Common myeloid progenitor, CD34-positive (primary cell): ENCODE data around the gene TBX20.
A peak's percentile ranks its signal among the peaks of the same experiment; 100 is the strongest.

Experiments
- CTCF ChIA-PET: fragments of 350-600 bp; sonication (Branson Sonifier 250); formaldehyde crosslinking; loops from one replicate; lab custom pipeline; 2021; ENCODE audit warnings: antibody characterized with exemption; lab: Charles Lee
- POLR2A ChIA-PET: fragments of 350-600 bp; sonication (Branson Sonifier 250); formaldehyde crosslinking; loops from one replicate; lab custom pipeline; 2021; ENCODE audit warnings: antibody characterized with exemption; lab: Charles Lee
- DNase-seq, 3 donors: peaks; one replicate each; pipeline versions ENCODE4 v3.0.0 to v3.0.0-alpha.2; 2013
- H3K27ac ChIP-seq, 2 experiments: 1 replicate in 1 of 2; 2 replicates in 1 of 2; pipeline ENCODE4 v1.7.0; 2013; ENCODE audit warnings: inconsistent platforms in 2 of 2, low read length in 2 of 2, mild to moderate bottlenecking in 2 of 2, low read depth in 1 of 2, moderate library complexity in 1 of 2; ENCODE audit not compliant: severe bottlenecking in 2 of 2, insufficient read depth in 1 of 2, poor library complexity in 1 of 2
- H3K27me3 ChIP-seq, 5 experiments: replicated peaks in 2 of 5; 1 replicate in 3 of 5; 2 replicates in 2 of 5; pipeline versions ENCODE4 v1.6.1 to v1.7.0; 2013; ENCODE audit warnings: low read length in 4 of 5, mild to moderate bottlenecking in 2 of 5, moderate library complexity in 2 of 5, inconsistent platforms in 1 of 5; ENCODE audit not compliant: insufficient read depth in 5 of 5, control insufficient read depth in 4 of 5
- H3K36me3 ChIP-seq, 4 experiments: 1 replicate in 2 of 4; 2 replicates in 2 of 4; pipeline versions ENCODE4 v1.6.1 to v1.7.0; 2013; ENCODE audit warnings: low read length in 3 of 4, control low read depth in 1 of 4, mild to moderate bottlenecking in 1 of 4; ENCODE audit not compliant: control insufficient read depth in 4 of 4, insufficient read depth in 4 of 4
- H3K4me1 ChIP-seq, 4 experiments: 1 replicate in 3 of 4; 2 replicates in 1 of 4; pipeline versions ENCODE4 v1.6.1 to v1.7.1; 2013; ENCODE audit warnings: low read length in 3 of 4, mild to moderate bottlenecking in 3 of 4, control low read depth in 1 of 4, inconsistent platforms in 1 of 4, moderate library complexity in 1 of 4; ENCODE audit not compliant: control insufficient read depth in 4 of 4, insufficient read depth in 4 of 4; ENCODE audit errors: control extremely low read depth in 1 of 4
- H3K4me3 ChIP-seq, 7 experiments: 1 replicate in 4 of 7; 2 replicates in 3 of 7; pipeline versions ENCODE4 v1.5.1 to v1.7.0; 2013; ENCODE audit warnings: mild to moderate bottlenecking in 7 of 7, low read length in 6 of 7, moderate library complexity in 6 of 7, inconsistent platforms in 2 of 7, low read depth in 2 of 7, control low read depth in 1 of 7; ENCODE audit not compliant: insufficient read depth in 4 of 7, control insufficient read depth in 1 of 7; ENCODE audit errors: extremely low read depth in 1 of 7
- H3K9me3 ChIP-seq, 5 experiments: 1 replicate in 4 of 5; 2 replicates in 1 of 5; pipeline versions ENCODE4 v1.6.1 to v1.7.1; 2013; ENCODE audit warnings: low read length in 4 of 5, mild to moderate bottlenecking in 2 of 5, inconsistent platforms in 1 of 5, low read depth in 1 of 5, moderate library complexity in 1 of 5; ENCODE audit not compliant: control insufficient read depth in 4 of 5, insufficient read depth in 2 of 5; ENCODE audit errors: control extremely low read depth in 1 of 5
- WGBS: methylation state at CpG from one replicate; pipeline ENCODE4 v1.1.5; 2013; ENCODE audit not compliant: insufficient coverage; 5-methylcytosine and 5-hydroxymethylcytosine counted together

TBX20 gene

GRCh38 chr7:35272246-35272645 is 18.3 kb upstream of the TBX20 start:
- Histone ChIP-seq H3K36me3 (no peaks in the 10 kb centered on the region), H3K4me1 (no peaks in the 10 kb centered on the region), H3K27ac (no peak overlapping the region), H3K4me3 (no peak overlapping the region), H3K9me3 (no peaks in the 10 kb centered on the region), H3K27me3 (peaks cover 2 to 56% (median 5%) of the 10 kb centered on the region in 5 experiments)
- CTCF ChIA-PET: no interaction called here
- POLR2A ChIA-PET: no interaction called here
- DNase-seq: no peak
- WGBS: 100% methylated on average over 1 of the region's 1 CpG

GRCh38 chr7:35268953-35269352 is 15.1 kb upstream of the TBX20 start:
- ChIA-PET POLR2A (no interaction called here), CTCF (no interaction called here)
- Histone ChIP-seq H3K27me3 (peaks cover 2 to 62% (median 19%) of the 10 kb centered on the region in 5 experiments), H3K4me3 (no peak overlapping the region), H3K9me3 (no peaks in the 10 kb centered on the region), H3K4me1 (no peaks in the 10 kb centered on the region), H3K36me3 (no peaks in the 10 kb centered on the region), H3K27ac (no peak overlapping the region)
- DNase-seq: no peak
- WGBS: 58% methylated on average over 4 of the region's 5 CpGs

- H3K4me1 ChIP-seq: no peaks in the 10 kb centered on the region
- H3K27me3 ChIP-seq: peaks cover 9 to 68% (median 28%) of the 10 kb centered on the region in 5 experiments
- no peaks in the 10 kb centered on the region for H3K36me3 ChIP-seq
- CTCF ChIA-PET: no interaction called here
- no peaks in the 10 kb centered on the region for H3K9me3 ChIP-seq
- no peak overlapping the region for H3K4me3 ChIP-seq
- POLR2A ChIA-PET: no interaction called here
- no peak overlapping the region for H3K27ac ChIP-seq
- no peak for DNase-seq
Observed at GRCh38 chr7:35267411-35267810, 13.5 kb upstream of the TBX20 start.

- peaks cover 26 to 86% (median 56%) of the 10 kb centered on the region in 5 experiments for H3K27me3 ChIP-seq
- no peaks in the 10 kb centered on the region for H3K9me3 ChIP-seq
- no peak overlapping the region for H3K4me3 ChIP-seq
- H3K4me1 ChIP-seq: peaks cover 0 to 9% (median 3%) of the 10 kb centered on the region in 4 experiments
- H3K36me3 ChIP-seq: no peaks in the 10 kb centered on the region
- CTCF ChIA-PET: no interaction called here
- no peak for DNase-seq
- POLR2A ChIA-PET: no interaction called here
- WGBS: 8% methylated on average over 1 of the region's 2 CpGs
- H3K27ac ChIP-seq: no peak overlapping the region
Observed at GRCh38 chr7:35263396-35263795, 9.5 kb upstream of the TBX20 start.

GRCh38 chr7:35261476-35262285 is 7.8 kb upstream of the TBX20 start:
- ChIA-PET CTCF (interaction anchor here (2.2 kb wide), 1 partner anchor 10 kb away, joined by 7 read pairs; no protein-coding TSS in a partner anchor), POLR2A (no interaction called here)
- Histone ChIP-seq H3K27me3 (peaks cover 40 to 94% (median 69%) of the 10 kb centered on the region in 5 experiments), H3K27ac (no peak overlapping the region), H3K9me3 (no peaks in the 10 kb centered on the region), H3K4me3 (peak overlapping the region in 3 of 7 experiments; percentile 0 to 23 (median 18)), H3K36me3 (no peaks in the 10 kb centered on the region), H3K4me1 (peaks cover 0 to 21% (median 12%) of the 10 kb centered on the region in 4 experiments)
- 3% methylated on average over 48 of the region's 56 CpGs for WGBS
- peak in 1 of 3 donors; percentile 44 for DNase-seq

GRCh38 chr7:35261041-35261440 is 7.1 kb upstream of the TBX20 start:
- peaks cover 46 to 98% (median 71%) of the 10 kb centered on the region in 5 experiments for H3K27me3 ChIP-seq

GRCh38 chr7:35260246-35260645 is 6.3 kb upstream of the TBX20 start:
- H3K4me1 ChIP-seq: peaks cover 0 to 21% (median 12%) of the 10 kb centered on the region in 4 experiments
- DNase-seq: no peak
- H3K27me3 ChIP-seq: peaks cover 46 to 98% (median 73%) of the 10 kb centered on the region in 5 experiments
- CTCF ChIA-PET: interaction anchor here (1.4 to 2.2 kb wide), 2 partner anchors 8 to 15 kb away, joined by 4 to 7 read pairs; no protein-coding TSS in a partner anchor
- H3K9me3 ChIP-seq: peaks cover 0 to 3% (median 0%) of the 10 kb centered on the region in 5 experiments
- POLR2A ChIA-PET: no interaction called here
- no peak overlapping the region for H3K27ac ChIP-seq
- no peak overlapping the region for H3K4me3 ChIP-seq
- WGBS: 37% methylated on average over 6 of the region's 7 CpGs
- H3K36me3 ChIP-seq: no peaks in the 10 kb centered on the region

More at GRCh38 chr7:35261041-35261440, 7.1 kb upstream of the TBX20 start:
- H3K9me3 ChIP-seq: no peaks in the 10 kb centered on the region
- DNase-seq: no peak
- 5% methylated on average over 17 of the region's 21 CpGs for WGBS
- H3K4me3 ChIP-seq: peak overlapping the region in 1 of 7 experiments; percentile 23
- no peaks in the 10 kb centered on the region for H3K36me3 ChIP-seq
- POLR2A ChIA-PET: no interaction called here
- CTCF ChIA-PET: interaction anchor here (2.2 kb wide), 1 partner anchor 9 kb away, joined by 7 read pairs; no protein-coding TSS in a partner anchor
- H3K4me1 ChIP-seq: peaks cover 0 to 21% (median 12%) of the 10 kb centered on the region in 4 experiments
- no peak overlapping the region for H3K27ac ChIP-seq
